ENCODE measurements around the gene NOD2. TPM values are rescaled to one million over a fixed set of nuclear protein-coding genes. Genes with fewer than 3 reads are reported as not detected.
A peak's percentile ranks its signal among the peaks of the same experiment; 100 is the strongest.

NOD2 gene
- total RNA-seq, 3 donors from 2014 or later (not counting 1 experiment from before 2014, with no cell fraction given), result 2.8 to 8.6 (median 2.9) TPM

DNA sequence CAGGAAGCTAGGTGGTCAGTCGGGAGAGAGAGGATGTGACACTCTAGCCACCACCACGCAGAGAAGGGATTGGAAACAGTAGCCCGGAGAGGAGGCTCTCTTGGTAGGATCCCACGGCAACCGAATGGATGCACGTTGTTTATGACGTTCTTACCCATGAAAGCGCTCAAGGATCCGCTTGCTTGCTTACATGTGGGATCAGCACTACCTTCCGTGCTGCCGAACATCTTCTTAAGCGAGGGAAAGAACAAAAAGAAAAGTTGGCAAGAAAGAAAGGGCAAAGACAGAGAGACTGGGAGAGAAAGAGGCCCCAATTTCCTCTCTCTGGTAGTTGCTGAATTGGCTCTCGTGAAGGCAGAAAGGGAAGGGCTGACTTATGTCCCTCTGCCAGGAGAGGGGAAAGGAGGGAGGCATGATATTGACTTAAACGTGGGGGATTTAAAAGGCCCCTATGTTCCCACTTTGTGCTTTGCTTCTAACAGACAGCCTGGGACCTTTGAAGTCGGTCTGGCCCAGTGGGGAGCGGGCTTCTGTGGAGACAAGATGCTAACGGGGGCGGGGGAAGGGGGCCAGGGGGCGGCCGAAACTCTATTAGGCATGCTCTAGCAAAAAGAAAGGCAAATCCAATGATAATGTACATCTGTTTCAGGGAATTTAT lies 47.7 kb upstream of the NOD2 start:
- H3K4me1 Mint-ChIP-seq, result peaks cover 0 to 10% of the 10 kb centered on the region in 2 donors
- Histone ChIP-seq H3K4me1 (ENCODE audit: control insufficient read depth, insufficient read depth, low read length) (no peaks in the 10 kb centered on the region), H3K4me3 (ENCODE audit: low read length) (no peak overlapping the region), H3K27ac (ENCODE audit: low read length) (no peak overlapping the region), H3K27me3 (ENCODE audit: control insufficient read depth, insufficient read depth, low read length) (no peaks in the 10 kb centered on the region), H3K36me3 (ENCODE audit: control insufficient read depth, insufficient read depth, low read length) (no peaks in the 10 kb centered on the region), H3K9me3 (ENCODE audit: control insufficient read depth, insufficient read depth, low read length) (no peaks in the 10 kb centered on the region)
- no peak for TF ChIP-seq CTCF (IDR thresholded peaks at IDR 0.05)
- no peak overlapping the region for H3K4me3 Mint-ChIP-seq
- WGBS (ENCODE audit: insufficient coverage), result 84% methylated on average over 20 of the region's 20 CpGs
- peak overlapping the region in 1 of 2 donors; percentile 11 for H3K27ac Mint-ChIP-seq
- no peak for ATAC-seq
- no peaks in the 10 kb centered on the region for H3K36me3 Mint-ChIP-seq
- no peaks in the 10 kb centered on the region for H3K9me3 Mint-ChIP-seq
- peaks cover 8 to 9% of the 10 kb centered on the region in 2 donors for H3K27me3 Mint-ChIP-seq (ENCODE audit: low read depth in 2 of 2)
- intact Hi-C loops (cut with micrococcal nuclease), result no loop called here
- DNase-seq, result no peak

- Mint-ChIP-seq H3K9me3 (no peaks in the 10 kb centered on the region), H3K4me3 (no peak overlapping the region), H3K36me3 (no peaks in the 10 kb centered on the region), H3K27me3 (ENCODE audit: low read depth in 2 of 2) (peaks cover 8 to 9% of the 10 kb centered on the region in 2 donors), H3K4me1 (peaks cover 0 to 10% of the 10 kb centered on the region in 2 donors), H3K27ac (no peak overlapping the region)
- 88% methylated on average over 8 of the region's 8 CpGs for WGBS (ENCODE audit: insufficient coverage)
- Histone ChIP-seq H3K4me1 (ENCODE audit: control insufficient read depth, insufficient read depth, low read length) (no peaks in the 10 kb centered on the region), H3K4me3 (ENCODE audit: low read length) (no peak overlapping the region), H3K36me3 (ENCODE audit: control insufficient read depth, insufficient read depth, low read length) (no peaks in the 10 kb centered on the region), H3K27me3 (ENCODE audit: control insufficient read depth, insufficient read depth, low read length) (no peaks in the 10 kb centered on the region), H3K27ac (ENCODE audit: low read length) (no peak overlapping the region), H3K9me3 (ENCODE audit: control insufficient read depth, insufficient read depth, low read length) (no peaks in the 10 kb centered on the region)
- ATAC-seq (no peak), DNase-seq (no peak)
- no peak for TF ChIP-seq CTCF (IDR thresholded peaks at IDR 0.05)
- intact Hi-C loops (cut with micrococcal nuclease), result no loop called here
Observed at GRCh38 chr16:50646345-50646744, 47.1 kb upstream of the NOD2 start.

GRCh38 chr16:50651835-50652438 lies 41.5 kb upstream of the NOD2 start:
- WGBS (ENCODE audit: insufficient coverage), result 96% methylated on average over 3 of the region's 3 CpGs
- H3K9me3 Mint-ChIP-seq, result peaks cover 0 to 2% of the 10 kb centered on the region in 2 donors
- no peaks in the 10 kb centered on the region for H3K9me3 ChIP-seq (ENCODE audit: control insufficient read depth, insufficient read depth, low read length)
- H3K27ac ChIP-seq (ENCODE audit: low read length), result no peak overlapping the region
- intact Hi-C loops (cut with micrococcal nuclease), result no loop called here
- no peak for ATAC-seq
- no peak overlapping the region for H3K4me3 ChIP-seq (ENCODE audit: low read length)
- H3K36me3 ChIP-seq (ENCODE audit: control insufficient read depth, insufficient read depth, low read length), result no peaks in the 10 kb centered on the region
- no peaks in the 10 kb centered on the region for H3K4me1 Mint-ChIP-seq
- no peak for TF ChIP-seq CTCF (IDR thresholded peaks at IDR 0.05)
- no peak overlapping the region for H3K4me3 Mint-ChIP-seq
- no peaks in the 10 kb centered on the region for H3K36me3 Mint-ChIP-seq
- H3K27me3 ChIP-seq (ENCODE audit: control insufficient read depth, insufficient read depth, low read length), result no peaks in the 10 kb centered on the region
- no peaks in the 10 kb centered on the region for H3K27me3 Mint-ChIP-seq (ENCODE audit: low read depth in 2 of 2)
- H3K4me1 ChIP-seq (ENCODE audit: control insufficient read depth, insufficient read depth, low read length), result no peaks in the 10 kb centered on the region
- DNase-seq, result no peak
- no peak overlapping the region for H3K27ac Mint-ChIP-seq

Measured in natural killer cell (primary cell).